Measurements from ENCODE around the gene SNX13. TPM values are rescaled to one million over a fixed set of nuclear protein-coding genes. Genes with fewer than 3 reads are reported as not detected.

SNX13 gene
- total and polyA plus RNA-seq, 8 donors = 36.1 to 51.4 (median 43.2) TPM

DNA sequence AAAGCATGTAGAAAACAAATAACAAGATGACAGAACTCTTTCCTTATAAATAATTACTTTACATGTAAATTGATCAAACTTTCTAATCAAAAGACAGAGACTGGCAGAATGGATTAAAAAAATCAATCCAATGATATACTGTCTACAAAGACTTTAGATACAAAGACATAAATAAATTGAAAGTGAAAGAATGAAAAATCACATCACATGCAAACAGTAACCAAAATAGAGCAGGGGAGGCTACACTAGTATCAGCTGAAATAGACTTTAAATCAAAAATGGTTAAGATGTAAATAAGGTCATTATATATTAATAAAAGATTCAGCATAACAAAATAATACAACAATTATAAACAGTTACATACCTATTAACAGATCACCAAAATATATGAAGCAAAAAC lies 97.3 kb downstream of the SNX13 start:
- no peaks in the 10 kb centered on the region for H3K9me3 ChIP-seq
- no peak overlapping the region for H3K4me3 ChIP-seq
- H3K27ac ChIP-seq = no peak overlapping the region
- DNase-seq (no peak), ATAC-seq (no peak)
- TF ChIP-seq, protein P1, sequence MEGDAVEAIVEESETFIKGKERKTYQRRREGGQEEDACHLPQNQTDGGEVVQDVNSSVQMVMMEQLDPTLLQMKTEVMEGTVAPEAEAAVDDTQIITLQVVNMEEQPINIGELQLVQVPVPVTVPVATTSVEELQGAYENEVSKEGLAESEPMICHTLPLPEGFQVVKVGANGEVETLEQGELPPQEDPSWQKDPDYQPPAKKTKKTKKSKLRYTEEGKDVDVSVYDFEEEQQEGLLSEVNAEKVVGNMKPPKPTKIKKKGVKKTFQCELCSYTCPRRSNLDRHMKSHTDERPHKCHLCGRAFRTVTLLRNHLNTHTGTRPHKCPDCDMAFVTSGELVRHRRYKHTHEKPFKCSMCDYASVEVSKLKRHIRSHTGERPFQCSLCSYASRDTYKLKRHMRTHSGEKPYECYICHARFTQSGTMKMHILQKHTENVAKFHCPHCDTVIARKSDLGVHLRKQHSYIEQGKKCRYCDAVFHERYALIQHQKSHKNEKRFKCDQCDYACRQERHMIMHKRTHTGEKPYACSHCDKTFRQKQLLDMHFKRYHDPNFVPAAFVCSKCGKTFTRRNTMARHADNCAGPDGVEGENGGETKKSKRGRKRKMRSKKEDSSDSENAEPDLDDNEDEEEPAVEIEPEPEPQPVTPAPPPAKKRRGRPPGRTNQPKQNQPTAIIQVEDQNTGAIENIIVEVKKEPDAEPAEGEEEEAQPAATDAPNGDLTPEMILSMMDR (IDR thresholded peaks at IDR 0.05) = no peak
- peaks cover 0 to 36% of the 10 kb centered on the region in 2 donors for H3K36me3 ChIP-seq
- no peaks in the 10 kb centered on the region for H3K27me3 ChIP-seq
- intact Hi-C loops (cut with DNase I) = no loop called here
- H3K4me1 ChIP-seq = no peaks in the 10 kb centered on the region

DNA sequence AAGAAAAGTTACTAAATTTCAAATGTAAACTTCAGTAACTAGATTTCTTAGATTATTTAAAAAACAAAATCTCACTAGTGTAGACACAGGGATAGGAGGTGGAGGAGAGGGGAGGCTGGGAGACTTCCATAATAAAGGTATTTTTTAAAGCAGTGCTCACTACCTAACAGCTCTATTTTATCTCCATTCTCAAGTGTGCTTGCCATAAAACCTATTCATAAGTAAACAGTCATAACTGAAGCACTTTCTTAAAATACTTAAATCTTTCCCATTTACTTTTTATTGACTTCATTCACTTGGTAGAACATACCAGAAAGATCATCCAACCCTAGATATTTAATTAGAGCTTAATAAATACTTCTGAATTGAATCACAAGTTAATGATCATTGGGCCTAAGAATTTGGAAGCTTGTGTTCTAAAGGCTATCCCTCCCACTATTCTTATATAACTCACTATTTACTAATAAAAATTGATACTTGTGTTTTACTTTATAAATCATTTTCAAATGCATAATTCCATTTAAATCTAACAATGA lies 107.4 kb downstream of the SNX13 start:
- no peaks in the 10 kb centered on the region for H3K9me3 ChIP-seq
- intact Hi-C loops (cut with DNase I) = no loop called here
- no peak overlapping the region for H3K4me3 ChIP-seq
- H3K27ac ChIP-seq = no peak overlapping the region
- H3K27me3 ChIP-seq = no peaks in the 10 kb centered on the region
- TF ChIP-seq, protein P1 (IDR thresholded peaks at IDR 0.05) = no peak
- no peaks in the 10 kb centered on the region for H3K36me3 ChIP-seq
- ATAC-seq = peak; percentile 83
- H3K4me1 ChIP-seq = no peaks in the 10 kb centered on the region
- DNase-seq = no peak

DNA sequence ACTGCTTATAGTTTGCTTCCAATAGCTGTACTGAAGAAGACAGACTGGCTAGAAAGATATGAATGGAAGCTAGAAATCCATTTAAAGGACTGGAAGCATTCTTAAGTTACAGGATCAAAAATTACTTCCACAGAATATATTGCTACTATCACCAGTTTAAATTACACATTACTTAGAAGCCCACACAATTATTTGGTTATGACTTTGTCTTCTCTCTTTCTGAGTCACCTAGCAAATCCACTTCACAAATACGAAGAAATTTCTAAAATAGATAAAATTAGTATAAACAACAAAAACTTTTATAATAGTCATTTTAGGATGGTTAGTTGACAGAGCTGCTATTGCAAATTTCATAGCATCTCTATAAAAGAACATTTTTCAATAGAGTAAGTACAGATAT lies 108.1 kb downstream of the SNX13 start:
- no peak for DNase-seq
- no peaks in the 10 kb centered on the region for H3K4me1 ChIP-seq
- no peaks in the 10 kb centered on the region for H3K36me3 ChIP-seq
- TF ChIP-seq, protein P1 (IDR thresholded peaks at IDR 0.05) = no peak
- no peak overlapping the region for H3K4me3 ChIP-seq
- no peaks in the 10 kb centered on the region for H3K27me3 ChIP-seq
- intact Hi-C loops (cut with DNase I) = no loop called here
- ATAC-seq = no peak
- no peaks in the 10 kb centered on the region for H3K9me3 ChIP-seq
- no peak overlapping the region for H3K27ac ChIP-seq

DNA sequence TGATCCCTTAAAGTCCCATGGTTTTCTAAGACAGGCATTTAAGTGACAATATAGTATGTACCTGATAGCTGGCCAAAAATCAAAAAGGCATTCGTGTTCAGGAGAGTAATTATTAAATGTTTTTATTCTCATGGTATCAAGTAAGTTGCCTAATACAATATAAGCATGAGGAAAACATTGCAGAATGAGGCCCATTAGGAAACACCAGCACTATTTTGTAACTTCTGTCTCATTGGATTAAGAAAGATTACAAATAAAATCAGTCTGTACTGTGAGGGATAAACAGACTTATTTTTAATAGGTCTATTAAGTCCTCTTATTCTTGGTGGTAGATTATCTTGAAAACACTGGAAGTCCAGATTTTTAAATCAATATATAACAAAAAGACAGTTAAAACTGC lies 110.1 kb downstream of the SNX13 start:
- DNase-seq (no peak), ATAC-seq (no peak)
- intact Hi-C loops (cut with DNase I) = no loop called here
- peaks cover 0 to 8% of the 10 kb centered on the region in 2 donors for H3K36me3 ChIP-seq
- no peaks in the 10 kb centered on the region for H3K4me1 ChIP-seq
- no peaks in the 10 kb centered on the region for H3K9me3 ChIP-seq
- no peak overlapping the region for H3K4me3 ChIP-seq
- TF ChIP-seq, protein P1 (IDR thresholded peaks at IDR 0.05) = no peak
- no peak overlapping the region for H3K27ac ChIP-seq
- no peaks in the 10 kb centered on the region for H3K27me3 ChIP-seq

DNA sequence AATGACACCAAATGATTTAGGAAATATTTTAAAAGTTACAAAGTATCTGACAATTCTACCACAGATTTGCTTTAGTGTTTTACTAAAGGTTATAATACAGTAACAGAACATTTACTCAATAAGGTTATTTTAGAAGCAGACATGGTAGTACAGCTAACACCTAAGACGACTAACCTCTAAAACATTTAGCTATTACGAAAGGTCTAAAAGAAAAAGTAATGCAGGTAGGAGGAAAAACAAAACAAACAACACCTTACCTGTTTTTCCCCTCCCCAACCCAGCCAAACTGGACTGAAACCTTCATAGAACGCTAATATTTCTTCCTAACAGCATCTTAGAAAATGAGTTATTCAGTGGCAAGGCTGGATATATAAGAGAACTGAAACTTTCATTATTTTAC lies 111.3 kb downstream of the SNX13 start:
- TF ChIP-seq, protein P1 (IDR thresholded peaks at IDR 0.05) = no peak
- intact Hi-C loops (cut with DNase I) = no loop called here
- Histone ChIP-seq H3K36me3 (peaks cover 0 to 17% of the 10 kb centered on the region in 2 donors), H3K4me1 (no peaks in the 10 kb centered on the region), H3K27me3 (no peaks in the 10 kb centered on the region), H3K4me3 (no peak overlapping the region), H3K27ac (no peak overlapping the region), H3K9me3 (no peaks in the 10 kb centered on the region)
- ATAC-seq (no peak), DNase-seq (no peak)

Measured in left lung (tissue), 10 donors.